ENCODE measurements around the gene IFNK.

DNA sequence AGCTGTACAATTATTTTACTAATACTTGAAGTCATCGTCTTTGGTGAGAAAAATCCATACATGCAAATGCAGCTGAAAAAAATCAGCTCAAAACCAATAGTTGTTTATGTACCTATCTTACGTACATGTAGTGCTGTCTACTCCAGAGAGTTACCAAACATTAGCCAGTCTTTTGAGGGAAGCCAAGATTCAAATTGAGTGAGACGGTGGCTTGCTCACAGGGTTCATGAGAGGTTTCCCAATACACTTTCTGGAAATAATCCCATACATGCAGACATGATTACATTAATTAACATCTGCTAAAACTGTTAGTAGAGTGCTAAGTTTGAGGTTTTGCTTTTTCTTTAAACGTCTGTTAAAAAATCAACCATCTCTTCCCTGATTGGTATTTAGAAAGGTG lies 46.9 kb downstream of the IFNK start:
- no peak for TF ChIP-seq GATA3 (IDR thresholded peaks at IDR 0.05; ENCODE audit: borderline replicate concordance)
- no peak for TF ChIP-seq ZC3H11A (IDR thresholded peaks at IDR 0.05)
- TF ChIP-seq, protein P1, sequence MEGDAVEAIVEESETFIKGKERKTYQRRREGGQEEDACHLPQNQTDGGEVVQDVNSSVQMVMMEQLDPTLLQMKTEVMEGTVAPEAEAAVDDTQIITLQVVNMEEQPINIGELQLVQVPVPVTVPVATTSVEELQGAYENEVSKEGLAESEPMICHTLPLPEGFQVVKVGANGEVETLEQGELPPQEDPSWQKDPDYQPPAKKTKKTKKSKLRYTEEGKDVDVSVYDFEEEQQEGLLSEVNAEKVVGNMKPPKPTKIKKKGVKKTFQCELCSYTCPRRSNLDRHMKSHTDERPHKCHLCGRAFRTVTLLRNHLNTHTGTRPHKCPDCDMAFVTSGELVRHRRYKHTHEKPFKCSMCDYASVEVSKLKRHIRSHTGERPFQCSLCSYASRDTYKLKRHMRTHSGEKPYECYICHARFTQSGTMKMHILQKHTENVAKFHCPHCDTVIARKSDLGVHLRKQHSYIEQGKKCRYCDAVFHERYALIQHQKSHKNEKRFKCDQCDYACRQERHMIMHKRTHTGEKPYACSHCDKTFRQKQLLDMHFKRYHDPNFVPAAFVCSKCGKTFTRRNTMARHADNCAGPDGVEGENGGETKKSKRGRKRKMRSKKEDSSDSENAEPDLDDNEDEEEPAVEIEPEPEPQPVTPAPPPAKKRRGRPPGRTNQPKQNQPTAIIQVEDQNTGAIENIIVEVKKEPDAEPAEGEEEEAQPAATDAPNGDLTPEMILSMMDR (IDR thresholded peaks at IDR 0.05), result no peak
- no peak for TF ChIP-seq POLR2A (IDR thresholded peaks at IDR 0.05; ENCODE audit: low read length)
- TF ChIP-seq, protein P2, sequence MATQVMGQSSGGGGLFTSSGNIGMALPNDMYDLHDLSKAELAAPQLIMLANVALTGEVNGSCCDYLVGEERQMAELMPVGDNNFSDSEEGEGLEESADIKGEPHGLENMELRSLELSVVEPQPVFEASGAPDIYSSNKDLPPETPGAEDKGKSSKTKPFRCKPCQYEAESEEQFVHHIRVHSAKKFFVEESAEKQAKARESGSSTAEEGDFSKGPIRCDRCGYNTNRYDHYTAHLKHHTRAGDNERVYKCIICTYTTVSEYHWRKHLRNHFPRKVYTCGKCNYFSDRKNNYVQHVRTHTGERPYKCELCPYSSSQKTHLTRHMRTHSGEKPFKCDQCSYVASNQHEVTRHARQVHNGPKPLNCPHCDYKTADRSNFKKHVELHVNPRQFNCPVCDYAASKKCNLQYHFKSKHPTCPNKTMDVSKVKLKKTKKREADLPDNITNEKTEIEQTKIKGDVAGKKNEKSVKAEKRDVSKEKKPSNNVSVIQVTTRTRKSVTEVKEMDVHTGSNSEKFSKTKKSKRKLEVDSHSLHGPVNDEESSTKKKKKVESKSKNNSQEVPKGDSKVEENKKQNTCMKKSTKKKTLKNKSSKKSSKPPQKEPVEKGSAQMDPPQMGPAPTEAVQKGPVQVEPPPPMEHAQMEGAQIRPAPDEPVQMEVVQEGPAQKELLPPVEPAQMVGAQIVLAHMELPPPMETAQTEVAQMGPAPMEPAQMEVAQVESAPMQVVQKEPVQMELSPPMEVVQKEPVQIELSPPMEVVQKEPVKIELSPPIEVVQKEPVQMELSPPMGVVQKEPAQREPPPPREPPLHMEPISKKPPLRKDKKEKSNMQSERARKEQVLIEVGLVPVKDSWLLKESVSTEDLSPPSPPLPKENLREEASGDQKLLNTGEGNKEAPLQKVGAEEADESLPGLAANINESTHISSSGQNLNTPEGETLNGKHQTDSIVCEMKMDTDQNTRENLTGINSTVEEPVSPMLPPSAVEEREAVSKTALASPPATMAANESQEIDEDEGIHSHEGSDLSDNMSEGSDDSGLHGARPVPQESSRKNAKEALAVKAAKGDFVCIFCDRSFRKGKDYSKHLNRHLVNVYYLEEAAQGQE (IDR thresholded peaks at IDR 0.05), result no peak
- no peak for TF ChIP-seq MAFK (IDR thresholded peaks at IDR 0.05; ENCODE audit: partially characterized antibody)
- TF ChIP-seq, protein P3, sequence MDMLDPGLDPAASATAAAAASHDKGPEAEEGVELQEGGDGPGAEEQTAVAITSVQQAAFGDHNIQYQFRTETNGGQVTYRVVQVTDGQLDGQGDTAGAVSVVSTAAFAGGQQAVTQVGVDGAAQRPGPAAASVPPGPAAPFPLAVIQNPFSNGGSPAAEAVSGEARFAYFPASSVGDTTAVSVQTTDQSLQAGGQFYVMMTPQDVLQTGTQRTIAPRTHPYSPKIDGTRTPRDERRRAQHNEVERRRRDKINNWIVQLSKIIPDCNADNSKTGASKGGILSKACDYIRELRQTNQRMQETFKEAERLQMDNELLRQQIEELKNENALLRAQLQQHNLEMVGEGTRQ (IDR thresholded peaks at IDR 0.05), result no peak
- TF ChIP-seq, protein P4, sequence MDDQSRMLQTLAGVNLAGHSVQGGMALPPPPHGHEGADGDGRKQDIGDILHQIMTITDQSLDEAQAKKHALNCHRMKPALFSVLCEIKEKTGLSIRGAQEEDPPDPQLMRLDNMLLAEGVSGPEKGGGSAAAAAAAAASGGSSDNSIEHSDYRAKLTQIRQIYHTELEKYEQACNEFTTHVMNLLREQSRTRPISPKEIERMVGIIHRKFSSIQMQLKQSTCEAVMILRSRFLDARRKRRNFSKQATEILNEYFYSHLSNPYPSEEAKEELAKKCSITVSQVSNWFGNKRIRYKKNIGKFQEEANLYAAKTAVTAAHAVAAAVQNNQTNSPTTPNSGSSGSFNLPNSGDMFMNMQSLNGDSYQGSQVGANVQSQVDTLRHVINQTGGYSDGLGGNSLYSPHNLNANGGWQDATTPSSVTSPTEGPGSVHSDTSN (IDR thresholded peaks at IDR 0.05), result no peak
- no peak for TF ChIP-seq RFX5 (IDR thresholded peaks at IDR 0.05)
- TF ChIP-seq ESRRA (IDR thresholded peaks at IDR 0.05; ENCODE audit: borderline replicate concordance, low read length), result no peak
- TF ChIP-seq RCOR1 (IDR thresholded peaks at IDR 0.05; ENCODE audit: low read depth, low read length), result no peak
- TF ChIP-seq RAD21 (conservative IDR thresholded peaks at IDR 0.05 in 1 of 2, IDR thresholded peaks at IDR 0.05 in 1 of 2), result no peak
- TF ChIP-seq NFE2L2 (conservative IDR thresholded peaks at IDR 0.05; ENCODE audit: low read length), result no peak
